Measurements from ENCODE around the gene CYP2U1.

GRCh38 chr4:107972605-107973004, 41.3 kb downstream of the CYP2U1 start:
- TF ChIP-seq CTCF (IDR thresholded peaks at IDR 0.05 in 8 of 11, conservative IDR thresholded peaks at IDR 0.05 in 3 of 11) (no peak), POLR2AphosphoS5 (IDR thresholded peaks at IDR 0.05) (no peak), POLR2A (IDR thresholded peaks at IDR 0.05) (no peak)

Data from spleen (tissue), 7 donors.